ENCODE measurements around the gene UBE2E1.

The UBE2E1 gene

DNA sequence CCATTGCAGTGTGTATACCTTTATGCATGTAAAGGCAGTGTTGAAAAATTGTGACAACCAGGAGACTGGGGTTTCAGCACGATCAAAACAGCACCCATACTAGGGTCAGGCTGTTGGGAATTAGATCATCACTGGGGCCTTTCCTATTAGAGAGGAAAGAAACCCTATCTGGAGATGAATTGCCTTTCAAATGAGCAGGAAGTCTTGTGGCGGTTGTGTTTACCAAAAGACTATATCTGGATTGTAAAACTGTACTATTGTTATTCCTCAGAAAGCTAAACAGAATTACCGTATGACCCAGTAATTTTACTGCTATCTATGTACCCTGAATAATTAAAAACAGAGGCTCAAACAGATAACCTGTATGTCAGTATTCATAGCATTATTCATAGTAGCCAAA is 10.1 kb downstream of the UBE2E1 start:
- TF ChIP-seq, protein P1, sequence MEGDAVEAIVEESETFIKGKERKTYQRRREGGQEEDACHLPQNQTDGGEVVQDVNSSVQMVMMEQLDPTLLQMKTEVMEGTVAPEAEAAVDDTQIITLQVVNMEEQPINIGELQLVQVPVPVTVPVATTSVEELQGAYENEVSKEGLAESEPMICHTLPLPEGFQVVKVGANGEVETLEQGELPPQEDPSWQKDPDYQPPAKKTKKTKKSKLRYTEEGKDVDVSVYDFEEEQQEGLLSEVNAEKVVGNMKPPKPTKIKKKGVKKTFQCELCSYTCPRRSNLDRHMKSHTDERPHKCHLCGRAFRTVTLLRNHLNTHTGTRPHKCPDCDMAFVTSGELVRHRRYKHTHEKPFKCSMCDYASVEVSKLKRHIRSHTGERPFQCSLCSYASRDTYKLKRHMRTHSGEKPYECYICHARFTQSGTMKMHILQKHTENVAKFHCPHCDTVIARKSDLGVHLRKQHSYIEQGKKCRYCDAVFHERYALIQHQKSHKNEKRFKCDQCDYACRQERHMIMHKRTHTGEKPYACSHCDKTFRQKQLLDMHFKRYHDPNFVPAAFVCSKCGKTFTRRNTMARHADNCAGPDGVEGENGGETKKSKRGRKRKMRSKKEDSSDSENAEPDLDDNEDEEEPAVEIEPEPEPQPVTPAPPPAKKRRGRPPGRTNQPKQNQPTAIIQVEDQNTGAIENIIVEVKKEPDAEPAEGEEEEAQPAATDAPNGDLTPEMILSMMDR (IDR thresholded peaks at IDR 0.05): no peak

DNA sequence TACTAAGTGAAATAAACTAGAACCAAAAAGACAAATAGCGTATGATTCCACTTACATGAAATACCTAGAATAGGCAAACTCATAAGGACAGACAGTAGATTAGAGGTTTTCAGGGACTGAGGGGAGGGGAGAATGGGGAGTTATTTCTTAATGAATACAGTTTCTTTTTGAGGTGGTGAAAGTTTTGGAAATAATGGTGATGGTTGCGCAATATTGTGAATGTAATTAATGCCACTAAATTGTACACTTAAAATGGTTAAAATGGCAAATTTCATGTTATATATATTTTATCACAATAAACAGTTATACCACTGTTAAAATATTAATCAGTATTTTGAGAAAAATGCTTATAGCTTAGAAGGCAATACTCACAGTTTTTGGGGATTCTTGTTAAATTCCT is 11.0 kb downstream of the UBE2E1 start:
- TF ChIP-seq, protein P1 (IDR thresholded peaks at IDR 0.05): no peak

DNA sequence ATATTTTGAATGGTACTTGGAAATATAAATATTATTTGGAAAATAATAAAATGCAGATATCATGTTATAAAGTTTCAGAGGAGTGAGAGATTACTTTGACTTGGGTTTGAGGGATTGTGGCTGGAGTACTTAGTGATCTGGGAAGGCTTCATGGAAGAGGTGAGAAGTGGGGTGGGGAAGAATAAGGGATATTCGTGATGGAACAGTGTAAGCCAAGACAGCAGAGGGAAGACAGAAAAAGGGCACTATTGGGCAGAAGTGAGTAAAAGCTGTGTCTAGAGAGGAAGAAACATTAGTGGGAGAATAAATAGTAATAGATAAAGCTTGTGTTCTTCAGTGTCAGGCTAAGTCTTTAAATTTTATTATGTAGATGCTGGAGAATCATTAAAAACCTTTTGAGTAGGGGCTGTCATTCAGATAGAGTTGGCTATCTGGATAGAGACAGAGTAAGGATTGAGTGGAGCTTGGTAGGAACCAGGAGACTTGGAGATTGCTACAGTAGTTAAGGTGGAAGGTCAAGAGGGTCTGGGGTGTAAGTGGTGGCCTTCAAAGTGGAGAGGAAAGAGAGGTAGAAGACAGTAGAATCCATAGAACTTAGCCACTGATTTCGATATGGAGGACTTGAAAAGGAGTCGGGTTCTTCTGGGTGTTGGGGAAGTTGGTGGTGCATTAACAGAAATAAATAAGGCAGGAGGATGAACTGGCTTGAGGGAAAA is 11.9 kb downstream of the UBE2E1 start:
- TF ChIP-seq, protein P1 (IDR thresholded peaks at IDR 0.05): no peak

DNA sequence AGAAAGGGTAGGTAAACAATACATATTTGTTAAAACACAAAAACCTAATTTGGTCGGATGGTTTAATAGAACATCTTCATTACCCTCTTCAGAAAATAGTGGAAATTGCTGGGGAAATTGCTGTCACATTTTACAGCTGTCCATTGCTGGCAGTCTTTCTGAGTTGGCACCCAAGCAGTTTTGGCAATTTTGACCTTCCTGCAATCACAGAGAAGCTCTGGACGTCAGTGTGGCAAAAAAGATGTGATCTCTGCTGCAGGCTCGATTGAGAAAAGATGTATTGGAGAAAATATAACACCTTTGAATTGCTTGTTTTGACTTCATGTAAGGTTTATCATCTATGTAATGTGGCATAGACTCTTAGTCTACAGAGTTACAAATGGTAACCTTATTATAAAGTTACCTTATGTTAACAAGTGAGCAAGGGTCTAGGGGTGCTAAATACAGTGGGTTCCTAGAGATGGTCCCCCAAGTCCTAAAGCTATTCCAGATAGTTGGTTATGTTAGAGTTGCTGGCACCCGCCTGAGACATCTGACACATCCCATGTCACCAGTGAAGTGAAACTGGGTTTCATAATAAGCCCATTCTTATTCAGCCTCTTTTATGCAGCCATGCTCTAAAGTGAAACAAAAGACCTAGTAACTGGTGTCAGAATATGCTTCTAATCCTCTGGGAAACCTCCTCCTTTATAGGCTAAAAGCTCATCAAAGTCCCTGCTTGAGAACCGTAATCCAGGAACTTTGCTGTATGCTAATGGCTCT is 14.0 kb downstream of the UBE2E1 start:
- TF ChIP-seq, protein P1 (IDR thresholded peaks at IDR 0.05): no peak

DNA sequence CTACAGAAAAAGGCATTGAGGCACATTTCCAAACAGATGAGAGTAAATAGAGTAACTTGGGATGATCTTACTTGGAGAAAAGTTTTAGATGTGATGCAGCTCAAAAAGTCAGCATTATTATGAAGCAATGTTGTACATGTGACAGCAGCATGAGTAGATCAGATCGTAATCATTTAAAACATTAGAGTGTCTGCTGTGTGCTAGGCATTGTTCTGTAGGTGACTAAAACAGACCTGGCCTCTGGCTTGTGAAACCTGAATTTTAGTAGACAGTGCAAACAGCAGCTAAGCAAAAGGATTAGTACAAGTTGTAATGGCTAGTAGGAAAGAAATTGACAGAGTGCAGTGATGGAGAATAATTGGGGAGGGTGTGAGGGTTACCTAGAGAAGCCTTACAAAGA is 15.1 kb downstream of the UBE2E1 start:
- TF ChIP-seq, protein P1 (IDR thresholded peaks at IDR 0.05): no peak

DNA sequence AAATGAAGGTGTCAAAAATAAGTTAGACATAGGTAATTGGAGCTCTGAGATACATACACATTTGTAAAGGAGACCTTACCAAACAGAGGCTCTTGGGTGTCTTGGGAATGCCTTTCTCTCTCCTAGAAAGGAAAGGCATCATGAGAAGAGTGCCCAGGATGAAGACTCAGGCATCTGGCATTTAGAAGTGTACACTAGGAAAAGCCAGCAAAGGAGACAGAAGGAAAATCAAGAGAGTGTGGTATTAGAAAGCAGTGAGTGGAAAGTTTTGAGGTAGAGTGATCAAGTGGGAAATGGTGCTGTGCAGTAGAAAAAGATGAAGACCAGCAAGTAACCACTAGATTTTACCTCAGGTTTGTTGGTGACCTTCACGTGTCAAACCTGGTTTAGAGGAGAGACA is 16.1 kb downstream of the UBE2E1 start:
- TF ChIP-seq, protein P1 (IDR thresholded peaks at IDR 0.05): no peak

DNA sequence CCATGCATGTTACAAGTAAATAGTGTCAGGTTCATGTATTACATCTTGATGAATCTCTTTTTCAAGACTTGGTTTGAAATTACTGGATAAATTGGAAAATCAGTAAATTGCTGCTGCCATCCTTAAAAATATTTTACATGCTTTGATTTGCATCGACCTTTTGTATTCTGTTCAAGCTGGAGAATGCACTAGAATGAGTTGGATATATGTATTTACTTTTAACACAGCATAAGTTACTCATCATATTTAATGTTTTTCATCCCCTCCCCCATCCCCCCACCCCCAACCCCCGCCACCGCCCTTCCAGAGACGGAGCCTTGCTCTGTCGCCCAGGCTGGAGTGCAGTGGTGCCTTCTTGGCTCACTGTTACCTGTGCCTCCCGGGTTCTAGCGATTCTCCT is 16.8 kb downstream of the UBE2E1 start:
- TF ChIP-seq, protein P1 (IDR thresholded peaks at IDR 0.05): no peak
